GM19240 (cell line): ENCODE results near the gene TBC1D5.
"Not testable (repeated sequence)": the region's sequence is repeated elsewhere in the genome, so short reads cannot be mapped to it uniquely, and the experiment has no call there.

Source experiments
- DNase-seq: peaks from one replicate; pipeline ENCODE4 v3.0.0; 2011; ENCODE audit warnings: low spot score; ENCODE audit not compliant: insufficient read length

The TBC1D5 gene

GRCh38 chr3:17645074-17645698 is 97.2 kb downstream of the TBC1D5 start:
- DNase-seq = no peak

- DNase-seq = no peak
Measured at GRCh38 chr3:17643691-17644090, 98.7 kb downstream of the TBC1D5 start.

- DNase-seq = no peak
Measured at GRCh38 chr3:17642474-17642873, 100.0 kb downstream of the TBC1D5 start.

GRCh38 chr3:17640466-17640865 is 102.0 kb downstream of the TBC1D5 start:
- DNase-seq = no peak

GRCh38 chr3:17639765-17640164 is 102.7 kb downstream of the TBC1D5 start:
- no peak for DNase-seq

GRCh38 chr3:17639257-17639656 is 103.2 kb downstream of the TBC1D5 start:
- no peak for DNase-seq

- no peak for DNase-seq
Measured at GRCh38 chr3:17638356-17638755, 104.1 kb downstream of the TBC1D5 start.

GRCh38 chr3:17635675-17636074 is 106.8 kb downstream of the TBC1D5 start:
- not testable (repeated sequence) for DNase-seq

- no peak for DNase-seq
Measured at GRCh38 chr3:17634964-17635363, 107.5 kb downstream of the TBC1D5 start.

GRCh38 chr3:17634201-17634600 is 108.2 kb downstream of the TBC1D5 start:
- no peak for DNase-seq

- no peak for DNase-seq
Measured at GRCh38 chr3:17632401-17633100, 109.9 kb downstream of the TBC1D5 start.

GRCh38 chr3:17631609-17632008 is 110.8 kb downstream of the TBC1D5 start:
- no peak for DNase-seq

GRCh38 chr3:17629400-17629799 is 113.0 kb downstream of the TBC1D5 start:
- DNase-seq = no peak

GRCh38 chr3:17626395-17626794 is 116.0 kb downstream of the TBC1D5 start:
- DNase-seq = no peak

GRCh38 chr3:17625133-17625532 is 117.3 kb downstream of the TBC1D5 start:
- DNase-seq = no peak

- no peak for DNase-seq
Measured at GRCh38 chr3:17623464-17623863, 119.0 kb downstream of the TBC1D5 start.

- no peak for DNase-seq
Measured at GRCh38 chr3:17619968-17620367, 122.5 kb downstream of the TBC1D5 start.

GRCh38 chr3:17613017-17613416 is 129.4 kb downstream of the TBC1D5 start:
- DNase-seq = not testable (repeated sequence)

GRCh38 chr3:17607905-17608304 is 134.5 kb downstream of the TBC1D5 start:
- no peak for DNase-seq

GRCh38 chr3:17605934-17606333 is 136.5 kb downstream of the TBC1D5 start:
- no peak for DNase-seq

- no peak for DNase-seq
Measured at GRCh38 chr3:17605032-17605431, 137.4 kb downstream of the TBC1D5 start.

- DNase-seq = no peak
Measured at GRCh38 chr3:17602126-17602525, 140.3 kb downstream of the TBC1D5 start.

- DNase-seq = no peak
Measured at GRCh38 chr3:17592956-17593355, 149.5 kb downstream of the TBC1D5 start.
